ENCODE measurements around the gene SSBP2.

- TF ChIP-seq CTCF (IDR thresholded peaks at IDR 0.05) (no peak), EP300 (IDR thresholded peaks at IDR 0.05) (no peak), POLR2A (IDR thresholded peaks at IDR 0.05) (no peak)
Measured at GRCh38 chr5:81486711-81487110, 264.2 kb downstream of the SSBP2 start.
